HG02642 (cell line): ENCODE data around the gene KIAA0825.

Experiments
- ATAC-seq: cut with Tn5 transposase; IDR thresholded peaks from one replicate; pipeline ENCODE4 v1.9.1; 2021; ENCODE audit warnings: mild to moderate bottlenecking; ENCODE audit not compliant: unreplicated experiment, poor library complexity

KIAA0825 gene

GRCh38 chr5:94459915-94460314 is 158.5 kb downstream of the KIAA0825 start:
- ATAC-seq = no peak

- ATAC-seq = no peak
Measured at GRCh38 chr5:94457788-94458187, 160.6 kb downstream of the KIAA0825 start.

- ATAC-seq = no peak
Measured at GRCh38 chr5:94445726-94446125, 172.7 kb downstream of the KIAA0825 start.

- ATAC-seq = no peak
Measured at GRCh38 chr5:94442991-94443390, 175.4 kb downstream of the KIAA0825 start.

DNA sequence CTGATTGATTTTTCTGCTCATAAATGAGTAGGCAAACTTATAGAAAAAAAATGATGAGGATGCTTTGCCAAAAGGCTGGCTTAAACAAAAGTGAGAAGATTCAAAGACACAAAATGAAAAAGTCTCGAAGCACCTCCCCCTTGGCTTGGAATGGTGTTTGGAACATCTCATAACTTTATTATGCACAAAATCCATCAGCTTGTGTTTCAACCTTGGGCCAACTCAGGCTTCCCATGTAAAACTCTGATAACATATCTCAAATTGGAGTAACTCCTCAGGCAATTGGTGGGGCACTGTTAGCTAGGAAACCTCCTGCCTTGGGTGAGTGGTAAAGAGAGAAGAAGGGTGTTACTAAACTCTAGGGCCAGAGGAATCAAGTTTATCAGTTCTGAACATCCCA is 176.3 kb downstream of the KIAA0825 start:
- no peak for ATAC-seq

GRCh38 chr5:94440015-94440414 is 178.4 kb downstream of the KIAA0825 start:
- ATAC-seq = no peak

DNA sequence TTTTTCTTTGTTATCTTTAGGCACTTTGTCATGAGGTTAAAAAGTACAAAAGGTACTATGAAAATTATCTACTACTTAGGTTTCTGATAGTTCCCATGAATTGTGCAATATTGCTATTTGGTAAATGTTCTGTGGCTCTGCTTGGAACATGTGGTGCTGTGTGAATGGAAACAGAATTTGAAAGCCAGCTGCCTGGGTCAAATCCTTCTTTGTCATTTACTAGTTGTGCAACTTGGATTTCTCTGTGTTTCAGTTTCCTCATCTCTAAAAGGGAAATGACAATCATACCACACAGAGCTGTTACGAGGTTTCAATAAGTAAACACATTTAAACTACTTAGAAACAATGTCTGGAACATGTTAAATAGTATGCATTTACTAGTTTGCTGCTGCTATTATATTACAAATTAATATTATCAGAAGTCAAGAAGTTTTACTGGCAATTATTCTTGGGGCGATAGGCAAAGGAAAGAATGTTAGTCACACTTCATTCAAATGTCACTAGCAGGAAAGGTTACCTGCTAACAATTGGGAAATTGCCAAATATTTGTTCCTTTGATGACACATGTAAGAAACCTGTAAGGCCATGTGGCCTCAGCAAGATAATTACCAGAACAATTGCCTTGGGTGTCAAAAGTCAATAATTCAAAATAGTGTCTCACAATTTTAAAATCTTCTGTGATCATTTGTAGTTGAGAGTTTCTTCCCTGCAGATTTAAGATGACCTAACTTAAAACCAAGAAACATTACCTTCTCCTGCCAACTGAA is 184.8 kb downstream of the KIAA0825 start:
- ATAC-seq = no peak

DNA sequence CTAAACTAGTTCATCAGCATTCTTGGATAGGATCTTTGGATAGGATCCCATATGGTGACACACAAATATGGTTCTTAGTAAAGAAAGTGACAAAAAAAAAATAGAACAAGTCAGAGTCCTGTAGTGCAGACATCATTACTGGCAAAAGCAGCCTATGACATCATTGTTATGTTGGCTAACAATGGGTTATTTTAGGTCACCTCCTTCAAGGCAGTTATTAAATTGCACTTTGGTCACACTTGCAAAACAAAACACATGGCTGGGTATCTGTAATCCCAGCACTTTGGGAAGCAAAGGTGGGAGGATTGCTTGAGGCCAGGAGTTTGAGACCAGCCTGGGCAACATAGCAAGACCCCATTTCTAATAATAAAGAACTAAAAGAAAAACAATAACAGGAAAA is 185.9 kb downstream of the KIAA0825 start:
- no peak for ATAC-seq

GRCh38 chr5:94431696-94432095 is 186.7 kb downstream of the KIAA0825 start:
- no peak for ATAC-seq

GRCh38 chr5:94429566-94429965 is 188.8 kb downstream of the KIAA0825 start:
- no peak for ATAC-seq

- ATAC-seq = no peak
Measured at GRCh38 chr5:94425396-94425795, 193.0 kb downstream of the KIAA0825 start.

GRCh38 chr5:94423411-94423810 is 195.0 kb downstream of the KIAA0825 start:
- no peak for ATAC-seq

GRCh38 chr5:94422812-94423211 is 195.6 kb downstream of the KIAA0825 start:
- ATAC-seq = no peak

GRCh38 chr5:94420885-94421284 is 197.5 kb downstream of the KIAA0825 start:
- no peak for ATAC-seq

DNA sequence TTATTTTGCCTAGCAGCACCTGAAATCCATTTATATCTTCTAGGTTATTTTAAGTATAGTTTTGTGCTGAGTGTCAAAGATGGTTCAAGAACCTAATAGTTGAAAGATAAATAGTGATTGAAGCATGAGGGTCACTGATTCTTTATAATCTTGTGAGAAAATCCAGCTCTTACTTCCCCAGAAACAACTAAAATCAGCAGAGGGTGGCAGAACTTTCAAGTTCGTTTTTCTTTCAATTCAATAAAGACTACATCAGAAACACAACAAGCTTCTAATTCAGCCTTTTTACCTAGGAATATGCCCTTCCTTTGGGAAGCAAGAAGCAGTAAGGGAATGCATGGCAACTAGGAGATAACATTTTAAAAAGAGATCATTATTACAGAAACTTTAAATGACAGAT is 202.6 kb downstream of the KIAA0825 start:
- no peak for ATAC-seq

- no peak for ATAC-seq
Measured at GRCh38 chr5:94409440-94409839, 209.0 kb downstream of the KIAA0825 start.

GRCh38 chr5:94407023-94407422 is 211.4 kb downstream of the KIAA0825 start:
- ATAC-seq = no peak

DNA sequence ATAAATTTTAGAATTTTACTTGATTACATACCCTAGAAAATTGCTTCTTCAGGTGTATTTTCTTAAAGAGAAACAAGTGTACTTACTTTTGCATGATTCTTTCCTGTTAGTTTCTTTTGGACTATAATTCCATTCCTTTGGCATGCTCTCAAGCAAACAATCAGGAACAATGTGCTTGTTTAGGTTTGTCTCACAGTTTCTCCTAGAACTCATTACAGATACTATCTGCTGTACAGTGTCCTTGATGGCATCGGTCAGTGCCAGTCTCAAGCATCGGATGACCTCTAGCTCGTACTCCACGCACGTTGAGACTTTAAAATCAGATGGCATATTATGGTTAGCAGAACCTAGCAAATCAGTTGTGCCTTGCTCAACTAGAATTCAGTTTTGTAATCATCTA is 214.9 kb downstream of the KIAA0825 start:
- no peak for ATAC-seq

DNA sequence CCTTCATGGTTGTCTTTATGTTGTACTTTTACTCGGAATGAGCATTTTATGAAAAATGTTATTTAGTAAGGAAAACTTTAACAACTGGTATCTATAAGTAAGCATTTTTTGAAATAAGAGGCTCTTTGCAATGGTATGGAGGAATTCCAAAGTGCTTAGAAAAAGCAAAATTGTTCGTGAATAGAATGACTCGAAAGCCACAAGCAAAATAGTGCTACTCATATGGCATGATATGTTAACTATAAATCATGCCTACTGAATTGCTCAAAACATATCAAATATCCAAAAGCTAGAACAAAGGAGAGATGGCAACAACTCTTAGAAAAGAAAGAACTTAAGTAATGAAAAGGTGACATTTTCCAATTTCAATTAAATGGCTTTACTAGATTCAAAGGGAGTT is 216.3 kb downstream of the KIAA0825 start:
- ATAC-seq = no peak

DNA sequence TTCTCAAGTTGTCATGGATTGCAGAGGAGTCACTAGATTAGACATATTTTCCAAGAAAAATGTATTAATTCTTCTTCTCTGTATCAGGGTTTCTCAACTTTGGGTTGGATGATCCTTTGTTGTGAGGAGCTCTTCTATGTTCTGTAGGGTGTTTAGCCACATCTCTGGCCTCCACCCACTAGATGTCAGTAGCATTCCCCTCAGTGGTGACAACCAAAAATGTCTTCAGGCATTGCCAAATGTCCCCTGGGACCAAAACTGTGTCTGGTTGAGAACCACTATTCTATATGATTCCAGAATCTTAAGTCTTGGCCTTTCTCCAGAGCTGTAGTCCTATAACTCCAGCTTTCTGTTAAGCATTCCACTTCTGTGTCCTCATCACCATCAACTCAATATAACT is 220.9 kb downstream of the KIAA0825 start:
- peak; percentile 67 for ATAC-seq

DNA sequence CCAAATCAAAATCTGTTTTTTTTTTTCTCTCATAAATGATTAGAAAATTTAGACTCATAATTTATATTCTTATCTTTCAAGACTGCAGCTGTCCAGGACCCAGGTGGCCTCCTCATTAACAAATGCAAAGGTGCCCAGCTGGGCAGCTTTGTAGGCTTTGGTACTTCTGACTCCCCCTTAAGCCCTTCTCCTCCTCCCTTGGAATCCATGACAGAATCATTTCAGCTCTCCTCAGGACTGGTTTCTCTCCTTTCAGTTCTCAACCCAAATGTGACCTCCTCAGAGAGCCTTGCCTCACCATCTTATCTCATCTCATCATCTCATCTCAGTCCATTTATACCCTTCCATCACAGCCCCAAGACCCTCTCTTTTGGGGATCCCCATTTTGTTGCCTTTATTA is 221.7 kb downstream of the KIAA0825 start:
- ATAC-seq = no peak

GRCh38 chr5:94395468-94395867 is 222.9 kb downstream of the KIAA0825 start:
- ATAC-seq = no peak
